ENCODE measurements around the gene TYSND1. TPM values are rescaled to one million over a fixed set of nuclear protein-coding genes. Genes with fewer than 3 reads are reported as not detected.

Gene TYSND1
- total and polyA plus RNA-seq, 2 of the 13 experiments (the other 11 are each of a cell fraction or from before 2014, with no cell fraction given), result 3.3 to 8.9 TPM

DNA sequence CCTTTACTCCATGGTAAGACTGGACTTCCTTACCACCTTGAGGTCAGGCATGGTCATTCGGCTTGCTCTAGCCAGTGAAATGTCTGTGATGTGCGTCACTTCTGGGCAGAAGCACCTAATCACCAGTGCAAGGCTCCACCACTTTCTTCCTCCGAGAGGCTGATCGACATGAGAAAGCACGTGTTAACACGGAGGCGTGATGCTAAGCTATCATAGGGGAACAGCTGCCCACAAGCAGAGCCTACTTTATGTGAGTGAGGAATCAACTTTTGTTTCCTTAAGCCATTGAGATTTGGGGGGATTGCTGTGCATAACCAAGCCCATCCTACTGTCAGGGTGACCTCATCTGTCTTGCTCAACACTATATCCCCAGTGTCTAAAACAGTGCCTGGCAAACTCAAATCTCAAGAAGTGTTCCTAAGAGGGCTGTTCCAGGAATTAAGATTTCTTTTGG is 46.9 kb upstream of the TYSND1 start:
- no TSS peak for BruUV-seq (replicated peaks)
- no peak for DNase-seq (ENCODE audit: low spot score)
- intact Hi-C loops (cut with micrococcal nuclease; ENCODE audit: unreplicated experiment), result no loop called here
- in situ Hi-C loops (cut with HindIII; ENCODE audit: extremely low pct_ligation_motif_present, low pct_unique_long_range_greater_than_20kb), result no loop called here
- ATAC-seq, result no peak
- Histone ChIP-seq H3K27me3 (ENCODE audit: control insufficient read depth in 1 of 2, insufficient read depth in 2 of 2, low read length in 2 of 2) (no peaks in the 10 kb centered on the region), H3K9ac (ENCODE audit: insufficient read depth, low read depth, low read length) (no peak overlapping the region), H3K36me3 (replicated peaks in 1 of 2; ENCODE audit: control insufficient read depth in 1 of 2, insufficient read depth in 2 of 2, low read length in 2 of 2) (no peaks in the 10 kb centered on the region), H4K20me1 (ENCODE audit: insufficient read depth, low read length) (no peaks in the 10 kb centered on the region), H3K27ac (ENCODE audit: extremely low read length, insufficient read depth, low read length) (no peak overlapping the region), H3K79me2 (ENCODE audit: insufficient read depth, low read length) (no peaks in the 10 kb centered on the region), H3K4me2 (ENCODE audit: low read depth, low read length) (no peak overlapping the region), H3K9me3 (ENCODE audit: low read length) (no peaks in the 10 kb centered on the region), H2AFZ (ENCODE audit: low read length) (no peak overlapping the region), H3K4me3 (replicated peaks in 1 of 3; ENCODE audit: insufficient read depth in 1 of 3, low read depth in 2 of 3, low read length in 3 of 3) (no peak overlapping the region), H3K4me1 (ENCODE audit: insufficient read depth, low read length) (peaks cover 27% of the 10 kb centered on the region)
- CTCF ChIA-PET (ENCODE audit: low intra/inter-chr PET ratio, low total read pairs), result no interaction called here
- TF ChIP-seq GTF2F1 (IDR thresholded peaks at IDR 0.05; ENCODE audit: low read length), result no peak
- TF ChIP-seq NFE2 (CRISPR knock-in tag; IDR thresholded peaks at IDR 0.05), result no peak
- TF ChIP-seq SIN3A (IDR thresholded peaks at IDR 0.05; ENCODE audit: borderline replicate concordance, low read depth, low read length), result no peak
- TF ChIP-seq TFDP2 (CRISPR knock-in tag; IDR thresholded peaks at IDR 0.05), result no peak
- TF ChIP-seq TCF12 (IDR thresholded peaks at IDR 0.05), result no peak
- TF ChIP-seq TCF12 (CRISPR knock-in tag; IDR thresholded peaks at IDR 0.05), result no peak
- TF ChIP-seq ZBTB49 (CRISPR knock-in tag; IDR thresholded peaks at IDR 0.05; ENCODE audit: borderline replicate concordance), result no peak
- TF ChIP-seq ZFP36L1 (CRISPR knock-in tag; IDR thresholded peaks at IDR 0.05), result no peak
- no peak for TF ChIP-seq ZMAT5 (CRISPR knock-in tag; IDR thresholded peaks at IDR 0.05; ENCODE audit: borderline replicate concordance, low read depth)
- POLR2A ChIA-PET, result interaction anchor here (1.2 to 2.1 kb wide), 3 partner anchors 23 to 47 kb away, joined by 5 to 17 read pairs (median 6); partner anchors contain the start of genes PPA1, SAR1A and TYSND1
- 96% methylated on average over 7 of the region's 7 CpGs for WGBS (ENCODE audit: low lambda C conversion rate)
- no peak for FAIRE-seq

All from HepG2 (cell line).